ENCODE results near the gene MADCAM1.

MADCAM1 gene

DNA sequence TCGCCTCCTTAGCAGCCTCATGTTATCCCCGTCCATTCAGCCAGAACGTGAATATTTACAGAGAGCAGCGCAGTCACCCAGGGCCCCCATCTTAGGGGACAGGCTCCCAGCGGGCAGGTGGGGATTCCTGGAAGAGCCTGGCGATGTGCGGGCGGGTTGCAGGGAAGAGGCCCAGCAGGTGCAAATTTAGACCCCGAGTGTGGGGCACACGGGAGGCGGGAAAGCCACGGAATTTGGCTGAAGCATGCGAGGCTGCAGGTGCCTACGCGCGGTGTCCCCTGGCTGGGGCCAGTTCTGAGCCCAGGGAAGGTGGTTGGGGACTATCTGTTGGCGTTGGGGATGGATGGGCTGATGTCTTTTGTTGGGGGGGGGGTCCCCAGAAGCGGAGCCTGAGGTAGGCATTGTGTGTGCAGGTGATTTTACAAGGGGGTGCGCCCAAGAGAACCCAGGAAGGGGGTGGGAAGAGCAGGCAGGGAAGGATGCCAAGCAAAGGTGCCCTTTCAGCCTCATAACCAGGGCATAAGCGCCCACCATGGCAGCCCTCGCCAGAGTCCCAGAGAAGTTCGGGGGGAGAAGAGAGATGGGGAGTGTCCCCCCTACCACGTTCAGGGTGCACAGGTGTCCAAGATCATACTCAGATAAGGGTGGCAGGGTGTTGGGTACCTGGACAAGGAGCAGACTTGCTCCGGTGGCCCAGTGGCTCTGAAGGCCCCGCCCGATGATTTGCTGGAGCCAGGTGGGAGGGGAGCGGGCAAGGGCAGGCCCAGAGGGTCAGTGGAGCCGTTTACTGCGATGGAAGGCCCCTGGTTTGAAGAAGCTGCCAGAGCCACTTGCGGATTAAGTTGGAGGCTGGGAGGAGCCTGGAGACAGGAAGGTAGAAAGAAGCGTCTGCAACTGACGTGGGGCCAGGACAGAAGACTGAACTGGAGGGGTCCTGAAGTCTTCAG lies 12.2 kb downstream of the MADCAM1 start:
- DNase-seq = no peak

GRCh38 chr19:510606-511100 lies 14.4 kb downstream of the MADCAM1 start:
- peak; percentile 91 to 93 for DNase-seq

GRCh38 chr19:511101-511851 lies 15.0 kb downstream of the MADCAM1 start:
- DNase-seq = peak; percentile 68 to 74

DNA sequence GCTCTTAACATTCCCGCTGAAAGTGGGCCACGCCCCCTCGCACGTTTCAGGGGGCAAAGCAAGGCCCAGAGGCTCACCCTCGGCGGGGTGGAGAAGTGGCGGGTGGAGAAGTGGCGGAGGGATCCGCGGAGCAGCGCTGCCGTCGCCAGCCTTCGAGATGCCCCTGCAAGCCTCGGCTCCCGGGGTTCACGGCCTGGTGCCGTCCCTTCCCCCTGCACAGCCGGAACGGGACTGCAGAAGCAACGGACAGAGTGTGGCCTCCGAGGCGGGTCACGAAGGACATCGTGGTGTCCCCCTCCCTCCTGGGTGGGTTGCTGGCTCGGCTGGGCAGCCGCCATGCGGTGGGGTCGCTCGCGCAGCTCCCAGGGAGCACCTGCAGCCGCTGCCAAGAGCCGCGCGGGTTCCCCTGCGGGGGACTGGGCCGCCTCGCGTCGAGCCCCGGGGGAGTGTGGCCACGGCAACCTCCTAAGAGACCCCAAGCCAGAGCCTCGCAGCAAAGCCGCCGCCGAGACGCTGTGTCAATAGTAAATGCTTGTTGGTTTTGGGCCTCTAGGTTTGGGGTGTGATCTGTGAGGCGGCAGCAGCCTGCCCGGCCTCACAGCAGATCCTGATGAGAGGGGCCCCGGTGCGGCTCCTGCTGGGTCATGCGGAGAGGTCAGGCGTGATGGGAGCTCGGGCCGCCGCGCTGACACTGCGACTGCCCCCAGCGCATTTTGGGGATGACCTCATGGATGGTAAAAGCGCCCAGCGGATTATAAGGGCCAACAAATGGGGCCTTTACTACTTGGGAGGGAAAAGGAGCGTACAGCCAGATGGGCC lies 16.5 kb downstream of the MADCAM1 start:
- no peak for DNase-seq

GRCh38 chr19:513368-514165 lies 17.3 kb downstream of the MADCAM1 start:
- DNase-seq = no peak

- DNase-seq = no peak
Measured at GRCh38 chr19:514166-514663, 17.9 kb downstream of the MADCAM1 start.

DNA sequence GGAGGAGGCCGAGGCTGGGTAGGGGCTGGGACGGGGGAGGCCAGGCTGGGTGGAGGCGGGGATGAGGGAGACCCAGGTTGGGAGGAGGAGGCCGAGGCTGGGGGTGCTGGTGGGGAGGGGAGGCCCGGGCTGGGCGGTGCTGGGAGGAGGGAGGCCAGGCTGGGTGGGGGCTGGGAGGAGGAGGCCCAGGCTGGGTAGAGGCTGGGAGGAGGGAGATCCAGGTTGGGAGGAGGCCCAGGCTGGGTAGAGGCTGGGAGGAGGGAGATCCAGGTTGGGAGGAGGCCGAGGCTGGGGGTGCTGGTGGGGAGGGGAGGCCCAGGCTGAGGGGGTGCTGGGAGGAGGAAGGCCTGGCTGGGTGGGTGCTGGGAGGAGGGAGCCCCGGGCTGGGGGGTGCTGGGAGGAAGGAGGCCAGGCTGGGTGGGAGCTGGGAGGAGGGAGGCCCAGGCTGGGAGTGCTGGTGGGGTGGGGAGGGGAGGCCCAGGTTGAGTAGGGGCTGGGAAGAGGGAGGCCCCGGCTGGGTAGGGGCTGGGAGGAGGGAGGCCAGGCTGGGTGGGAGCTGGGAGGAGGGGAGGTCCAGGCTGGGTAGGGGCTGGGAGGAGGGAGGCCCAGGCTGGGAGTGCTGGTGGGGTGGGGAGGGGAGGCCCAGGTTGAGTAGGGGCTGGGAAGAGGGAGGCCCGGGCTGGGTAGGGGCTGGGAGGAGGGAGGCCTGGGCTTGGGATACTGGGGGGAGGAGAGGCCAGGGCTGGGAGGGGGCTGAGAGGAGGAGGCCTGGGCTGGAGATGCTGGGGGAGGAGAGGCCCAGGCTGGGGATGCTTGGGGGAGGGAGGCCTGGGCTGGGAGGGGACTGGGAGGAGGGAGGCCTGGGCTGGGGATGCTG lies 21.7 kb downstream of the MADCAM1 start:
- DNase-seq = no peak

DNA sequence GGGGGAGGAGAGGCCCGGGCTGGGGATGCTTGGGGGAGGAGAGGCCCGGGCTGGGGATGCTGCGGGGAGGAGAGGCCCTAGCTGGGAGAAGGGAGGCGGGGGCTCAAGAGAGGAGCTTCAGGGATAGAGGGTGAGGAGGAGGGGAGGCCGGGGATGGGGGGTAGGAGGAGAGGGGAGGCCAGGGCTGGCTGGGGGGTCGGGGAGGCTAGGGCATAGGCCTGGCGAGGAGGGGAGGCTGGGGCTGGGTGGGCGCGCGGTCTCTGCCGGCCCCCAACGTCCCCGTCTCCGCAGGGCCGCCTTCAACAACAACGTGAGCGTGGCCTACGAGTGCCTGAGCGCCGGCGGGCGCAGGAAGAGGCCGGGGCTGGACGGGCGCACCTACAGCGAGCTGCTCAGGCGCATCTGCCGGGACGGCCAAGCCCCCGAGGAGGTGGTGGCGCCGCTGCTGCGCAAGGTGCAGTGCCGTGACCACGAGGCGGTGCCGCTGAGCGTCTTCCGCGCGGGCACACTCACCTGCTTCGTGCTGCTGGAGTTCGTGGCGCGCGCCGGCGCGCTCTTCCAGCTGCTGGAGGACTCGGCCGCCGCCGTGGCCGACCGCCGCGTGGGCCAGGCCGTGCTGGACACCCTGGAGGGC lies 22.4 kb downstream of the MADCAM1 start:
- DNase-seq = no peak

GRCh38 chr19:519449-519865 lies 23.2 kb downstream of the MADCAM1 start:
- no peak for DNase-seq

GRCh38 chr19:522726-523125 lies 26.4 kb downstream of the MADCAM1 start:
- DNase-seq = no peak

- DNase-seq = no peak
Measured at GRCh38 chr19:524062-524674, 27.9 kb downstream of the MADCAM1 start.

- no peak for DNase-seq
Measured at GRCh38 chr19:525029-525428, 28.7 kb downstream of the MADCAM1 start.

GRCh38 chr19:525857-526419 lies 29.7 kb downstream of the MADCAM1 start:
- no peak for DNase-seq

DNA sequence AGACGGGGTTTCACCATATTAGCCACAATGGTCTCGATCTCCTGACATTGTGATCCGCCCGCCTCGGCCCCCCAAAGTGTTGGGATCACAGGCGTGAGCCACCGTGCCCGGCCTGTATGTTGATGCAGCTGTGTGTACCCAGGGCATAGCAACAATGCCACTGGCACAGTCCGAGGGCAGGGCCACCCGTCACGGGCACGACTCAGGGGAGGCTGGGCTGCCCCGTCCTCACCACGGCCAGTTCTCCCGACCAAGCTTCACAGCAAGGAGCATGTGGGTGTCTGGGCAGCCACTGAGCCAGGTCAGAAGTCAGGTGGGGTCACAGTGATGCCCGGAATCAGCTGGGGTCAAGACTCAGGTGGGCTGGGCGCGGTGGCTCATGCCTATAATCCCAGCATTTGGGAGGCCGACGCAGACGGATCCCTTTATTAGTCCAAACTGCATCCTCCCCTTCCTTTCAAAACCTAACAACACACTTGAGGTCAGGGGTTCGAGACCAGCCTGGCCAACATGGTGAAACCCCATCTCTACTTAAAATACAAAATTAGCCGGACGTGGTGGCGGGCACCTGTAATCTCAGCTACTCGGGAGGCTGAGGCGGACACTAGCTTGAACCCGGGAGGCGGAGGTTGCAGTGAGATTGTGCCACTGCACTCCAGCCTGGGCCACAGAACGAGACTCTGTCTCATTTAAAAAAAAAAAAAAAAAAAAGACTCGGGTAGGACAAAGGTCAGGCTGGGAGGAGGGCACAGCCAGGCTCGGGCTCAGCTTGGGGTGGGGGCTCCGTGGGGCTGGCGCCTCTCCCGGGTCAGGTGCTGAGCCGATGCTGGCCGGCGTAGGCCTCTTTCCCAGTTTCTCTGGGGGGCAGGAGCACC lies 34.1 kb downstream of the MADCAM1 start:
- no peak for DNase-seq

DNA sequence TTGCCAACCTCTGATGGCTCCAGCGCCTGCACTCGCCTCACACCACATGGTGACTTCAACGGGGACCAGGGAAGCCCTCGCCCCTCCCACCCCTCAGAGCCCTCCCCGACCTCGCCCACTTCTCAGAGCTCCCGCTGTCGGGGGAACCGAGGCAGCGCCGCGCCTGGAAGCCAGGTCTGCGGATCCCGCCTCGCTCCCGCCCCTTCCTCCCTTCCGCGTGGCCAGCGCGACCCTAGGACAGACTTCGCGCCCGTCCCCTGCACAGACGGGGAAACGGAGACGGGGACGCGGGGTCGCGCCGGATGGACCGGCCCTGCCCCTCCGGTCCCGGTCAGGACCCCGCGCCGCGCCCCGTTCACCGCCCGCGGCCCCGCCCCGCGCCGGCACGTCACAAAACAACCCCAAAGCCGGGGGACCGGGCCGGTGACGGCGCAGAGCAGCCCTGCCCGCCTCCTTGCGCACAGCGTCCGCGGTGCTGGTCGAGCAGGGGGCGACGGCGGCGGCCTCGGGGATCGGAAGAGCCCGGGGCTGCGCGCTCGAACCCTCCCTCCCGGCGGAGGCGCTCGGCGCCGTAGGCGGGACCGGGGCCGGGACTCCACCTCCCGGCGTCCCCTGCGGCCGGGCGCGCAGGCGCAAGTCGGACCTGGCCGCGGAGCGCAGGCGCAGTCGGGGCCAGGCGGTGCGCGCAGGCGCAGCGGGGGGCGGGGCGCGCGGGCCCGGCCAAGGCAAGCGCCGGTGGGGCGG lies 34.9 kb downstream of the MADCAM1 start:
- DNase-seq = peak; percentile 76 to 82

GRCh38 chr19:531753-532560 lies 35.7 kb downstream of the MADCAM1 start, which contains the start of gene CDC34:
TSS of gene CDC34 (plus strand) at chr19:531760. CDS start at chr19:531932, 172 bp downstream.
- DNase-seq = no peak
